ENCODE data around the gene PRKAR2A.

DNA sequence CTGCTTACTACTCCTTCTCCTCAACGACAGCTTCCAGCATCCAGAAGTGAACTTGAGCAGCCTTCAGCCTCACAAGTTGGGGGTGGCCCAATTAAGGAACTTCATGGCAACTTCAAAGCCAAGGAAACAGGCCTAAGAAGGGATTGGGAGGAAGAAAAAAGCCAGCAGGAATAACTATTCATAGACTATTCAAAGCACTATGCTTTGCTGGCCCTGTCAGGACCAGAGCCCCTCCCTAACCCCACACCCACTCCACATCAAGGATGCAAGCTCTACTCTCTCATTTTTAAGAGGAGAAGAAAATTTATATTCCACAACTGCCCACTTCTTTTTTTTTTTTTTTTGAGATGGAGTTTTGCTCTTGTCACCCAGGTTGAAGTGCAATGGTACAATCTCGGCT, 10.0 kb upstream of the PRKAR2A start:
- TF ChIP-seq CTCF (conservative IDR thresholded peaks at IDR 0.05; ENCODE audit: low read length) = no peak
- no peak for TF ChIP-seq EZH2phosphoT487 (IDR thresholded peaks at IDR 0.05; ENCODE audit: borderline replicate concordance)
